Neural progenitor cell (in vitro differentiated cells): ENCODE measurements around the gene LDAF1. TPM values are rescaled to one million over a fixed set of nuclear protein-coding genes. Genes with fewer than 3 reads are reported as not detected.

Experiments used
- DNase-seq: peaks from one replicate; pipeline ENCODE4 v3.0.0-alpha.2; 2016; ENCODE audit warnings: low spot score
- H2AFZ ChIP-seq: fragments of 200-600 bp; sonication (generic); replicated peaks from 2 replicates; pipeline ENCODE4 v1.6.1; 2016; ENCODE audit warnings: antibody characterized with exemption
- H3F3A ChIP-seq: fragments of 200-600 bp; sonication (generic); 2 replicates; pipeline ENCODE4 v1.6.1; 2016; ENCODE audit warnings: antibody characterized with exemption, low read depth
- H3K27ac ChIP-seq: fragments of 200-600 bp; sonication (generic); 2 replicates; pipeline ENCODE4 v1.5.1; 2016; ENCODE audit warnings: mild to moderate bottlenecking
- H3K27me3 ChIP-seq: fragments of 200-600 bp; sonication (generic); 2 replicates; pipeline ENCODE4 v1.6.1; 2016; ENCODE audit warnings: mild to moderate bottlenecking, moderate library complexity
- H3K36me3 ChIP-seq: fragments of 200-600 bp; sonication (generic); 2 replicates; pipeline ENCODE4 v1.5.1; 2016
- H3K4me1 ChIP-seq: fragments of 200-600 bp; sonication (generic); 2 replicates; pipeline ENCODE4 v1.6.1; 2016; ENCODE audit warnings: mixed run types
- H3K4me2 ChIP-seq: fragments of 200-600 bp; sonication (generic); 2 replicates; pipeline ENCODE4 v1.6.1; 2016
- H3K4me3 ChIP-seq: fragments of 200-600 bp; sonication (generic); 2 replicates; pipeline ENCODE4 v1.5.1; 2016
- H3K79me2 ChIP-seq: fragments of 200-600 bp; sonication (generic); 2 replicates; pipeline ENCODE4 v1.6.1; 2016; ENCODE audit warnings: low read depth
- H3K9ac ChIP-seq: fragments of 200-600 bp; sonication (generic); 2 replicates; pipeline ENCODE4 v1.6.1; 2016
- H3K9me3 ChIP-seq: fragments of 200-600 bp; sonication (generic); 2 replicates; pipeline ENCODE4 v1.5.1; 2016; ENCODE audit warnings: low read depth
- H4K20me1 ChIP-seq: fragments of 200-600 bp; sonication (generic); 2 replicates; pipeline ENCODE4 v1.6.1; 2016; ENCODE audit warnings: low read depth
- H3K27ac Mint-ChIP-seq: 3 replicates; pipeline ENCODE4 v1.8.0; 2021; ENCODE audit warnings: mixed read lengths
- H3K27me3 Mint-ChIP-seq: 2 replicates; pipeline ENCODE4 v1.8.0; 2022; ENCODE audit warnings: low read depth, mild to moderate bottlenecking, inconsistent platforms, moderate library complexity, mixed read lengths; ENCODE audit not compliant: insufficient read depth
- H3K36me3 Mint-ChIP-seq: 3 replicates; pipeline ENCODE4 v1.8.0; 2021; ENCODE audit warnings: mixed read lengths
- H3K4me1 Mint-ChIP-seq: 3 replicates; pipeline ENCODE4 v1.8.0; 2021; ENCODE audit warnings: mixed read lengths
- H3K4me3 Mint-ChIP-seq: 3 replicates; pipeline ENCODE4 v1.8.0; 2021; ENCODE audit warnings: mild to moderate bottlenecking, moderate library complexity, mixed read lengths
- H3K9me3 Mint-ChIP-seq: 3 replicates; pipeline ENCODE4 v1.8.0; 2020; ENCODE audit warnings: mixed read lengths
- EZH2 ChIP-seq: fragments of 200-600 bp; sonication (generic); IDR thresholded peaks from 2 replicates; pipeline ENCODE4 v1.6.1; 2017; ENCODE audit warnings: antibody characterized with exemption, mild to moderate bottlenecking, moderate library complexity
- EZH2phosphoT487 ChIP-seq: fragments of 200-600 bp; sonication (generic); IDR thresholded peaks from 2 replicates; pipeline ENCODE4 v1.6.1; 2017; ENCODE audit warnings: antibody characterized with exemption
- total RNA-seq: library from RNA; depleted of rRNA; stranded (reverse); fragments of >200 nt; gene quantifications from 2 replicates; pipeline ENCODE4 v1.2.3, GENCODE V29; 2015; ENCODE audit warnings: low replicate concordance
- TF ChIP-seq, protein P1 (sequence below): fragments of 200-600 bp; sonication (generic); IDR thresholded peaks from 2 replicates; pipeline ENCODE4 v1.5.1; 2017; ENCODE audit warnings: antibody characterized with exemption, mild to moderate bottlenecking

LDAF1 gene
- total RNA-seq, 1 donor from 2014 or later = 34.8 TPM

- H3K4me3 Mint-ChIP-seq = no peak overlapping the region
Observed at GRCh38 chr16:21186326-21186691, 27.8 kb downstream of the LDAF1 start.

DNA sequence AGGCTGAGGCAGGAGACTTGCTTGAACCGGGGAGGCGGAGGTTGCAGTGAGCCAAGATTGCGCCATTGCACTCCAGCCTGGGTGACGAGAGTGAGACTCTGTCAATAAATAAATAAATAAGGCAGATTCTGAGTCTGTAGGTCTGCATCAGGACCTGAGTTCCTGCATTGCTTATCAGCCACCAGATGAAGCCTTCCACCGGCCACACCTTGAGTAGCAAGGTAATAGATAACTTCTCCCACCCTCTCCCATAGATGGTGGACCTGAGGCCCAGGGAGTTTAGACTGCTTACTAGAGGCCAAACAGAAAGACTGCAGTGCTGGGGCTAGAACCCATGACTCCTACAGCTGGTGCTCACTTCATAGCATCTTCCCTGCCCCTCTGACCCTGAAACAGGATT is 30.8 kb downstream of the LDAF1 start:
- no peaks in the 10 kb centered on the region for H3K4me1 ChIP-seq
- no peaks in the 10 kb centered on the region for H3K9me3 ChIP-seq
- H3K36me3 ChIP-seq = no peaks in the 10 kb centered on the region
- H4K20me1 ChIP-seq = no peaks in the 10 kb centered on the region
- TF ChIP-seq EZH2phosphoT487 = no peak
- TF ChIP-seq, protein P1, sequence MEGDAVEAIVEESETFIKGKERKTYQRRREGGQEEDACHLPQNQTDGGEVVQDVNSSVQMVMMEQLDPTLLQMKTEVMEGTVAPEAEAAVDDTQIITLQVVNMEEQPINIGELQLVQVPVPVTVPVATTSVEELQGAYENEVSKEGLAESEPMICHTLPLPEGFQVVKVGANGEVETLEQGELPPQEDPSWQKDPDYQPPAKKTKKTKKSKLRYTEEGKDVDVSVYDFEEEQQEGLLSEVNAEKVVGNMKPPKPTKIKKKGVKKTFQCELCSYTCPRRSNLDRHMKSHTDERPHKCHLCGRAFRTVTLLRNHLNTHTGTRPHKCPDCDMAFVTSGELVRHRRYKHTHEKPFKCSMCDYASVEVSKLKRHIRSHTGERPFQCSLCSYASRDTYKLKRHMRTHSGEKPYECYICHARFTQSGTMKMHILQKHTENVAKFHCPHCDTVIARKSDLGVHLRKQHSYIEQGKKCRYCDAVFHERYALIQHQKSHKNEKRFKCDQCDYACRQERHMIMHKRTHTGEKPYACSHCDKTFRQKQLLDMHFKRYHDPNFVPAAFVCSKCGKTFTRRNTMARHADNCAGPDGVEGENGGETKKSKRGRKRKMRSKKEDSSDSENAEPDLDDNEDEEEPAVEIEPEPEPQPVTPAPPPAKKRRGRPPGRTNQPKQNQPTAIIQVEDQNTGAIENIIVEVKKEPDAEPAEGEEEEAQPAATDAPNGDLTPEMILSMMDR = no peak
- no peak for TF ChIP-seq EZH2
- Mint-ChIP-seq H3K4me1 (no peaks in the 10 kb centered on the region), H3K27me3 (peaks cover 2% of the 10 kb centered on the region), H3K27ac (no peak overlapping the region), H3K9me3 (peaks cover 3% of the 10 kb centered on the region), H3K36me3 (no peaks in the 10 kb centered on the region), H3K4me3 (no peak overlapping the region)
- H3K4me2 ChIP-seq = no peak overlapping the region
- no peak overlapping the region for H3K4me3 ChIP-seq
- H3K9ac ChIP-seq = no peak overlapping the region
- no peak overlapping the region for H2AFZ ChIP-seq
- no peak for DNase-seq
- H3F3A ChIP-seq = no peaks in the 10 kb centered on the region
- H3K79me2 ChIP-seq = no peaks in the 10 kb centered on the region
- no peak overlapping the region for H3K27ac ChIP-seq
- H3K27me3 ChIP-seq = peaks cover 16% of the 10 kb centered on the region

More at GRCh38 chr16:21186326-21186691, 27.8 kb downstream of the LDAF1 start:
- no peaks in the 10 kb centered on the region for H3F3A ChIP-seq
- peaks cover 16% of the 10 kb centered on the region for H3K27me3 ChIP-seq
- no peaks in the 10 kb centered on the region for H3K79me2 ChIP-seq
- no peak overlapping the region for H3K9ac ChIP-seq
- no peaks in the 10 kb centered on the region for H3K4me1 Mint-ChIP-seq
- no peak for DNase-seq
- H4K20me1 ChIP-seq = no peaks in the 10 kb centered on the region
- H3K9me3 Mint-ChIP-seq = peaks cover 20% of the 10 kb centered on the region
- H3K27ac ChIP-seq = no peak overlapping the region
- H3K4me3 ChIP-seq = no peak overlapping the region
- H3K27me3 Mint-ChIP-seq = peaks cover 2% of the 10 kb centered on the region
- H3K4me2 ChIP-seq = no peak overlapping the region
- H3K36me3 Mint-ChIP-seq = peaks cover 17% of the 10 kb centered on the region
- no peaks in the 10 kb centered on the region for H3K9me3 ChIP-seq
- H3K4me1 ChIP-seq = no peaks in the 10 kb centered on the region
- no peaks in the 10 kb centered on the region for H3K36me3 ChIP-seq
- H2AFZ ChIP-seq = no peak overlapping the region
- TF ChIP-seq EZH2 = no peak
- TF ChIP-seq, protein P1 = no peak
- TF ChIP-seq EZH2phosphoT487 = no peak
- H3K27ac Mint-ChIP-seq = no peak overlapping the region

DNA sequence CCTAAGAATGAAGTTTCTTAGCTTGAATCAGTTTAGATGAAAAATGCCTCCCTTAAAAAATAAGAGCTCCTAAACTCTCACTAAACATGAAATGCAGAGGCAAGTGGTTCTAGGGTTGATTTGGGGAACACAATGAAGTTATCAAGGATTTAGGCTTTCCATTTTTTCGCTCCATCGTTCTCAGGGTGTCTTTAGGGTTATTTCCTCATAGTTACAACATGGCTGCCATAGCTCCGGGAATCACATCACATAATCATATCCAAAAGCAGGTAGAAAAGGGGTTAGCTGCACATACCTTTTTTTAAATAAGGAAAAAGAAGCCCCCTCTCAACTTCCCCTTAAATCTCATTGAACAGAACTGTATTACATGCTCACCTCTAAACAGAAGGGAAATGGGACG is 31.5 kb downstream of the LDAF1 start:
- Histone ChIP-seq H4K20me1 (no peaks in the 10 kb centered on the region), H3K27me3 (peaks cover 16% of the 10 kb centered on the region), H3K4me3 (no peak overlapping the region), H3K4me2 (no peak overlapping the region), H3K9ac (no peak overlapping the region), H3K79me2 (no peaks in the 10 kb centered on the region), H2AFZ (no peak overlapping the region), H3K9me3 (no peaks in the 10 kb centered on the region), H3K4me1 (no peaks in the 10 kb centered on the region), H3F3A (no peaks in the 10 kb centered on the region), H3K27ac (no peak overlapping the region), H3K36me3 (no peaks in the 10 kb centered on the region)
- Mint-ChIP-seq H3K27ac (no peak overlapping the region), H3K9me3 (no peaks in the 10 kb centered on the region), H3K4me1 (peaks cover 3% of the 10 kb centered on the region), H3K36me3 (no peaks in the 10 kb centered on the region), H3K27me3 (peaks cover 2% of the 10 kb centered on the region), H3K4me3 (no peak overlapping the region)
- TF ChIP-seq EZH2 = no peak
- TF ChIP-seq, protein P1 = no peak
- no peak for TF ChIP-seq EZH2phosphoT487
- DNase-seq = no peak
